Measurements from ENCODE around the gene DGCR2. TPM values are rescaled to one million over a fixed set of nuclear protein-coding genes. Genes with fewer than 3 reads are reported as not detected.

Gene DGCR2
- total RNA-seq, 1 experiment from 2014 or later, result 24.8 TPM

Other genes starting within 250 kb of the DGCR2 start
- gene DGCR6, start 216.1 kb downstream of the DGCR2 start, total RNA-seq (2014; rRNA removed; shearing (Covaris generic)), result 0.96 and 1.2 TPM in 2 replicates
- not detected in 2 replicates for gene PRODH, start 186.1 kb downstream of the DGCR2 start, total RNA-seq (2014; rRNA removed; shearing (Covaris generic))
- gene TSSK2, start 8.9 kb upstream of the DGCR2 start, total RNA-seq (2014; rRNA removed; shearing (Covaris generic)), result not detected in 2 replicates
- 9.4 and 10.2 TPM in 2 replicates for gene ESS2, start 22.2 kb upstream of the DGCR2 start, total RNA-seq (2014; rRNA removed; shearing (Covaris generic))
- gene GSC2, start 27.9 kb upstream of the DGCR2 start, total RNA-seq (2014; rRNA removed; shearing (Covaris generic)), result not detected in 2 replicates
- gene SLC25A1, start 56.3 kb upstream of the DGCR2 start, total RNA-seq (2014; rRNA removed; shearing (Covaris generic)), result 58.3 and 70.0 TPM in 2 replicates
- gene CLTCL1, start 169.3 kb upstream of the DGCR2 start, total RNA-seq (2014; rRNA removed; shearing (Covaris generic)), result 2.8 and 3.1 TPM in 2 replicates